Middle frontal gyrus (tissue), 1 donor: Measurements from ENCODE around the gene BLOC1S3.
A peak's percentile ranks its signal among the peaks of the same experiment; 100 is the strongest.

Experiments used
- DNase-seq: peaks from one replicate; pipeline ENCODE4 v3.0.0-alpha.2; 2015; ENCODE audit warnings: low spot score; ENCODE audit errors: extremely low spot score

BLOC1S3 gene

GRCh38 chr19:45180936-45181335 lies 2.4 kb downstream of the BLOC1S3 start:
- no peak for DNase-seq

GRCh38 chr19:45182758-45183157 lies 4.2 kb downstream of the BLOC1S3 start:
- no peak for DNase-seq

GRCh38 chr19:45184115-45184514 lies 5.5 kb downstream of the BLOC1S3 start:
- no peak for DNase-seq

GRCh38 chr19:45186509-45187334 lies 8.1 kb downstream of the BLOC1S3 start:
- DNase-seq = no peak

GRCh38 chr19:45187421-45188100 lies 9.0 kb downstream of the BLOC1S3 start:
- no peak for DNase-seq

GRCh38 chr19:45189971-45190370 lies 11.4 kb downstream of the BLOC1S3 start:
- no peak for DNase-seq

- no peak for DNase-seq
Measured at GRCh38 chr19:45191375-45191774, 12.8 kb downstream of the BLOC1S3 start.

- no peak for DNase-seq
Measured at GRCh38 chr19:45195764-45196163, 17.2 kb downstream of the BLOC1S3 start.

GRCh38 chr19:45200568-45200967 lies 22.0 kb downstream of the BLOC1S3 start:
- peak; percentile 24 for DNase-seq

GRCh38 chr19:45202637-45203036 lies 24.1 kb downstream of the BLOC1S3 start:
- DNase-seq = no peak

GRCh38 chr19:45205810-45206209 lies 27.2 kb downstream of the BLOC1S3 start:
- no peak for DNase-seq

- no peak for DNase-seq
Measured at GRCh38 chr19:45206328-45206727, 27.7 kb downstream of the BLOC1S3 start.

GRCh38 chr19:45211751-45212381 lies 33.3 kb downstream of the BLOC1S3 start:
- DNase-seq = no peak

- no peak for DNase-seq
Measured at GRCh38 chr19:45213031-45213430, 34.4 kb downstream of the BLOC1S3 start.

- no peak for DNase-seq
Measured at GRCh38 chr19:45215391-45216191, 37.0 kb downstream of the BLOC1S3 start.

- no peak for DNase-seq
Measured at GRCh38 chr19:45216667-45217066, 38.1 kb downstream of the BLOC1S3 start.

- DNase-seq = no peak
Measured at GRCh38 chr19:45217193-45217956, 38.8 kb downstream of the BLOC1S3 start.

- DNase-seq = no peak
Measured at GRCh38 chr19:45217957-45218334, 39.4 kb downstream of the BLOC1S3 start.

GRCh38 chr19:45218426-45218825 lies 39.8 kb downstream of the BLOC1S3 start:
- DNase-seq = no peak

- no peak for DNase-seq
Measured at GRCh38 chr19:45218911-45219743, 40.5 kb downstream of the BLOC1S3 start.
